ENCODE results near the gene CETP.

GRCh38 chr16:57008440-57008839 lies 46.7 kb downstream of the CETP start:
- TF ChIP-seq POLR2A (IDR thresholded peaks at IDR 0.05) (no peak), CTCF (IDR thresholded peaks at IDR 0.05) (no peak)

Measured in esophagus squamous epithelium (tissue), 4 donors.